ENCODE data around the gene NBEAL1.
"Not testable (repeated sequence)": the region's sequence is repeated elsewhere in the genome, so short reads cannot be mapped to it uniquely, and the experiment has no call there.

The NBEAL1 gene

GRCh38 chr2:203112342-203112741, 97.7 kb downstream of the NBEAL1 start:
- DNase-seq (ENCODE audit: low read depth) = no peak

- DNase-seq (ENCODE audit: low read depth) = not testable (repeated sequence)
These were observed 100.6 kb downstream of the NBEAL1 start for GRCh38 chr2:203115201-203115700.

- no peak for DNase-seq (ENCODE audit: low read depth)
These were observed 107.8 kb downstream of the NBEAL1 start for GRCh38 chr2:203122317-203122986.

- DNase-seq (ENCODE audit: low read depth) = peak; percentile 5
These were observed 112.3 kb downstream of the NBEAL1 start for GRCh38 chr2:203126996-203127395.

- DNase-seq (ENCODE audit: low read depth) = no peak
These were observed 120.4 kb downstream of the NBEAL1 start for GRCh38 chr2:203135105-203135504.

GRCh38 chr2:203143391-203143790, 128.7 kb downstream of the NBEAL1 start:
- no peak for DNase-seq (ENCODE audit: low read depth)

- DNase-seq (ENCODE audit: low read depth) = no peak
These were observed 134.5 kb downstream of the NBEAL1 start for GRCh38 chr2:203149194-203149593.

GRCh38 chr2:203155406-203155805, 140.7 kb downstream of the NBEAL1 start:
- DNase-seq (ENCODE audit: low read depth) = no peak

GRCh38 chr2:203162722-203163121, 148.0 kb downstream of the NBEAL1 start:
- DNase-seq (ENCODE audit: low read depth) = not testable (repeated sequence)

- peak; percentile 54 for DNase-seq (ENCODE audit: low read depth)
These were observed 149.7 kb downstream of the NBEAL1 start for GRCh38 chr2:203164311-203164935.

- no peak for DNase-seq (ENCODE audit: low read depth)
These were observed 153.1 kb downstream of the NBEAL1 start for GRCh38 chr2:203167751-203168150.

GRCh38 chr2:203170502-203170901, 155.8 kb downstream of the NBEAL1 start:
- DNase-seq (ENCODE audit: low read depth) = no peak

GRCh38 chr2:203175371-203175770, 160.7 kb downstream of the NBEAL1 start:
- DNase-seq (ENCODE audit: low read depth) = no peak

- no peak for DNase-seq (ENCODE audit: low read depth)
These were observed 162.7 kb downstream of the NBEAL1 start for GRCh38 chr2:203177361-203177760.

- DNase-seq (ENCODE audit: low read depth) = no peak
These were observed 171.2 kb downstream of the NBEAL1 start for GRCh38 chr2:203185864-203186263.

- not testable (repeated sequence) for DNase-seq (ENCODE audit: low read depth)
These were observed 175.9 kb downstream of the NBEAL1 start for GRCh38 chr2:203190547-203190946.

GRCh38 chr2:203191026-203191425, 176.4 kb downstream of the NBEAL1 start:
- not testable (repeated sequence) for DNase-seq (ENCODE audit: low read depth)

- DNase-seq (ENCODE audit: low read depth) = no peak
These were observed 177.3 kb downstream of the NBEAL1 start for GRCh38 chr2:203191961-203192360.

GRCh38 chr2:203195331-203196036, 180.8 kb downstream of the NBEAL1 start:
- DNase-seq (ENCODE audit: low read depth) = no peak

- no peak for DNase-seq (ENCODE audit: low read depth)
These were observed 186.2 kb downstream of the NBEAL1 start for GRCh38 chr2:203200866-203201265.

GRCh38 chr2:203201426-203201825, 186.8 kb downstream of the NBEAL1 start:
- no peak for DNase-seq (ENCODE audit: low read depth)

GRCh38 chr2:203209538-203209937, 194.9 kb downstream of the NBEAL1 start:
- DNase-seq (ENCODE audit: low read depth) = peak; percentile 92
